Osteoblast (primary cell): Measurements from ENCODE around the gene NEU2. TPM values are rescaled to one million over a fixed set of nuclear protein-coding genes. Genes with fewer than 3 reads are reported as not detected.

Experiments
- DNase-seq: peaks from one replicate; pipeline ENCODE4 v3.0.0; 2011; ENCODE audit warnings: low spot score, mixed read lengths; ENCODE audit not compliant: insufficient read length; ENCODE audit errors: missing footprints
- H2AFZ ChIP-seq: 2 replicates; pipeline ENCODE4 v1.6.0; 2011; ENCODE audit warnings: mild to moderate bottlenecking, low read length
- H3K27ac ChIP-seq: 2 replicates; pipeline ENCODE4 v1.5.1; 2011; ENCODE audit warnings: mild to moderate bottlenecking, low read depth, low read length, moderate library complexity
- H3K27me3 ChIP-seq: 2 replicates; pipeline ENCODE4 v1.6.0; 2012; ENCODE audit warnings: mild to moderate bottlenecking, control low read depth, inconsistent platforms, low read length, moderate library complexity; ENCODE audit not compliant: insufficient read depth
- H3K36me3 ChIP-seq: 2 replicates; pipeline ENCODE4 v1.5.1; 2011; ENCODE audit warnings: mild to moderate bottlenecking, low read length, control low read depth, moderate library complexity; ENCODE audit not compliant: insufficient read depth
- H3K4me1 ChIP-seq: 2 replicates; pipeline ENCODE4 v1.5.1; 2011; ENCODE audit warnings: mild to moderate bottlenecking, low read length, control low read depth, moderate library complexity; ENCODE audit not compliant: insufficient read depth
- H3K4me2 ChIP-seq: 2 replicates; pipeline ENCODE4 v1.6.0; 2011; ENCODE audit warnings: mild to moderate bottlenecking, low read length; ENCODE audit not compliant: insufficient read depth
- H3K4me3 ChIP-seq: fragments of 200-600 bp; sonication (generic); 3 replicates; pipeline ENCODE4 v1.5.1; 2012; ENCODE audit warnings: mild to moderate bottlenecking, low read length, inconsistent platforms; ENCODE audit not compliant: insufficient read depth
- H3K79me2 ChIP-seq: 2 replicates; pipeline ENCODE4 v1.6.0; 2012; ENCODE audit warnings: mild to moderate bottlenecking, low read length, control low read depth, inconsistent platforms; ENCODE audit not compliant: insufficient read depth
- H3K9me3 ChIP-seq: 2 replicates; pipeline ENCODE4 v1.5.1; 2011; ENCODE audit warnings: low read depth, low read length, control low read depth
- H4K20me1 ChIP-seq: 2 replicates; pipeline ENCODE4 v1.6.0; 2012; ENCODE audit warnings: mild to moderate bottlenecking, low read length, control low read depth; ENCODE audit not compliant: insufficient read depth
- CTCF ChIP-seq: IDR thresholded peaks from 2 replicates; pipeline ENCODE4 v1.5.1; 2011; ENCODE audit warnings: mild to moderate bottlenecking, low read depth, low read length, moderate library complexity; ENCODE audit errors: extremely low read depth
- total RNA-seq: library from RNA; depleted of rRNA; stranded (reverse); fragments of >200 nt; gene quantifications from 2 replicates; pipeline ENCODE4 v1.2.3, GENCODE V29; 2012

Gene NEU2
- total RNA-seq, 1 donor = not detected

- H3K27ac ChIP-seq = no peak overlapping the region
Measured at GRCh38 chr2:233011268-233011650, 21.2 kb upstream of the NEU2 start.

GRCh38 chr2:233011702-233012131, 20.8 kb upstream of the NEU2 start:
- no peak for TF ChIP-seq CTCF
- Histone ChIP-seq H3K4me3 (no peak overlapping the region), H3K9me3 (no peaks in the 10 kb centered on the region), H4K20me1 (no peaks in the 10 kb centered on the region), H3K4me1 (no peaks in the 10 kb centered on the region), H3K79me2 (no peaks in the 10 kb centered on the region), H2AFZ (no peak overlapping the region), H3K27me3 (no peaks in the 10 kb centered on the region), H3K4me2 (no peak overlapping the region), H3K27ac (no peak overlapping the region), H3K36me3 (no peaks in the 10 kb centered on the region)
- DNase-seq = no peak

More at GRCh38 chr2:233011268-233011650, 21.2 kb upstream of the NEU2 start:
- TF ChIP-seq CTCF = no peak
- no peaks in the 10 kb centered on the region for H3K36me3 ChIP-seq
- no peak overlapping the region for H3K4me3 ChIP-seq
- peaks cover under 1% of the 10 kb centered on the region for H3K27me3 ChIP-seq
- H3K79me2 ChIP-seq = no peaks in the 10 kb centered on the region
- no peak for DNase-seq
- no peak overlapping the region for H2AFZ ChIP-seq
- no peaks in the 10 kb centered on the region for H3K9me3 ChIP-seq
- H3K4me2 ChIP-seq = no peak overlapping the region
- H4K20me1 ChIP-seq = no peaks in the 10 kb centered on the region
- no peaks in the 10 kb centered on the region for H3K4me1 ChIP-seq

GRCh38 chr2:233012301-233012971, 20.0 kb upstream of the NEU2 start:
- Histone ChIP-seq H3K9me3 (no peaks in the 10 kb centered on the region), H3K36me3 (no peaks in the 10 kb centered on the region), H4K20me1 (no peaks in the 10 kb centered on the region), H3K27me3 (no peaks in the 10 kb centered on the region), H2AFZ (no peak overlapping the region), H3K27ac (no peak overlapping the region), H3K4me1 (no peaks in the 10 kb centered on the region), H3K79me2 (no peaks in the 10 kb centered on the region), H3K4me3 (no peak overlapping the region), H3K4me2 (no peak overlapping the region)
- TF ChIP-seq CTCF = no peak
- no peak for DNase-seq

GRCh38 chr2:233013027-233013461, 19.4 kb upstream of the NEU2 start, which contains the start of gene NGEF:
TSS of gene NGEF (minus strand) at chr2:233013256. CDS start at chr2:232974890, 38,366 bp downstream.
- no peak within 1 kb of the TSS for H3K27ac ChIP-seq
- H3K27me3 ChIP-seq = no peaks in the 10 kb centered on the region
- no peaks in the 10 kb centered on the region for H3K79me2 ChIP-seq
- H4K20me1 ChIP-seq = no peaks in the 10 kb centered on the region
- no peaks in the 10 kb centered on the region for H3K9me3 ChIP-seq
- no peak within 1 kb of the TSS for H2AFZ ChIP-seq
- H3K4me2 ChIP-seq = no peak within 1 kb of the TSS
- no peak for DNase-seq
- H3K4me3 ChIP-seq = no peak within 1 kb of the TSS
- no peak for TF ChIP-seq CTCF
- no peaks in the 10 kb centered on the region for H3K36me3 ChIP-seq
- no peaks in the 10 kb centered on the region for H3K4me1 ChIP-seq
